Measurements from ENCODE around the gene KLK10. TPM values are rescaled to one million over a fixed set of nuclear protein-coding genes. Genes with fewer than 3 reads are reported as not detected.

The KLK10 gene
- total and polyA plus RNA-seq, 2 donors (not counting 3 experiments of a cell fraction or from before 2014, with no cell fraction given), result not detected

GRCh38 chr19:50994129-50994528 is 25.4 kb downstream of the KLK10 start:
- dilution Hi-C loops (cut with MboI; ENCODE audit: extremely low pct_ligation_motif_present, low sequenced_read_pairs), result no loop called here

More at GRCh38 chr19:50994129-50994528, 25.4 kb downstream of the KLK10 start:
- Histone ChIP-seq H3K4me2 (ENCODE audit: insufficient read depth, low read length) (no peak overlapping the region), H3K27me3 (ENCODE audit: control insufficient read depth in 2 of 2, insufficient read depth in 2 of 2, low read length in 2 of 2) (no peaks in the 10 kb centered on the region), H3K9ac (replicated peaks; ENCODE audit: extremely low read depth, insufficient read depth, low read length) (no peak overlapping the region), H3K27ac (ENCODE audit: insufficient read depth, low read depth, low read length) (no peak overlapping the region), H3K36me3 (ENCODE audit: control insufficient read depth in 2 of 2, extremely low read depth in 1 of 2, insufficient read depth in 2 of 2, low read length in 2 of 2) (no peaks in the 10 kb centered on the region), H3K9me3 (replicated peaks; ENCODE audit: control insufficient read depth, insufficient read depth, low read length) (no peaks in the 10 kb centered on the region), H3K79me2 (ENCODE audit: control insufficient read depth, insufficient read depth, low read length) (no peaks in the 10 kb centered on the region), H4K20me1 (replicated peaks; ENCODE audit: control insufficient read depth, extremely low read depth, insufficient read depth, low read length) (no peaks in the 10 kb centered on the region), H2AFZ (ENCODE audit: low read depth, low read length) (no peak overlapping the region), H3K4me3 (replicated peaks in 1 of 3; ENCODE audit: insufficient read depth in 1 of 3, low read depth in 1 of 3, low read length in 3 of 3) (no peak overlapping the region), H3K9me1 (replicated peaks; ENCODE audit: control insufficient read depth, extremely low read depth, insufficient read depth, low read length) (no peaks in the 10 kb centered on the region), H3K4me1 (ENCODE audit: control insufficient read depth, extremely low read depth, insufficient read depth, low read length) (no peaks in the 10 kb centered on the region)
- no peak for DNase-seq (ENCODE audit: low read depth, low spot score)
- TF ChIP-seq GATA2 (IDR thresholded peaks at IDR 0.05; ENCODE audit: insufficient read depth, insufficient read length, low read depth, low read length) (no peak), POLR2A (IDR thresholded peaks at IDR 0.05; ENCODE audit: low read depth, low read length) (no peak), MYC (IDR thresholded peaks at IDR 0.05; ENCODE audit: low read depth, low read length) (no peak), POLR2AphosphoS5 (IDR thresholded peaks at IDR 0.05; ENCODE audit: insufficient read depth, low read depth, low read length) (no peak), CTCF (IDR thresholded peaks at IDR 0.05; ENCODE audit: extremely low read depth in 1 of 2, insufficient read depth in 1 of 2, low read depth in 1 of 2, low read length in 2 of 2) (no peak), JUN (IDR thresholded peaks at IDR 0.05; ENCODE audit: borderline replicate concordance, insufficient read depth, insufficient read length, low read depth) (no peak), EZH2 (IDR thresholded peaks at IDR 0.05; ENCODE audit: borderline replicate concordance, low read depth, low read length, severe bottlenecking) (no peak), FOS (IDR thresholded peaks at IDR 0.05; ENCODE audit: borderline replicate concordance, insufficient read depth, low read length) (no peak), MAX (IDR thresholded peaks at IDR 0.05; ENCODE audit: insufficient read depth, insufficient read length) (no peak)
- no peak for FAIRE-seq
- ChIA-PET CTCF (no interaction called here), POLR2A (no interaction called here)
- no TSS peak for BruUV-seq (replicated peaks)
- intact Hi-C loops (cut with micrococcal nuclease), result no loop called here

Data from endothelial cell of umbilical vein (primary cell).